ENCODE results near the gene CTSE. TPM values are rescaled to one million over a fixed set of nuclear protein-coding genes. Genes with fewer than 3 reads are reported as not detected.

CTSE gene
- total and polyA plus RNA-seq, 2 of the 13 experiments (the other 11 are each of a cell fraction or from before 2014, with no cell fraction given), result 0.50 to 0.69 TPM

DNA sequence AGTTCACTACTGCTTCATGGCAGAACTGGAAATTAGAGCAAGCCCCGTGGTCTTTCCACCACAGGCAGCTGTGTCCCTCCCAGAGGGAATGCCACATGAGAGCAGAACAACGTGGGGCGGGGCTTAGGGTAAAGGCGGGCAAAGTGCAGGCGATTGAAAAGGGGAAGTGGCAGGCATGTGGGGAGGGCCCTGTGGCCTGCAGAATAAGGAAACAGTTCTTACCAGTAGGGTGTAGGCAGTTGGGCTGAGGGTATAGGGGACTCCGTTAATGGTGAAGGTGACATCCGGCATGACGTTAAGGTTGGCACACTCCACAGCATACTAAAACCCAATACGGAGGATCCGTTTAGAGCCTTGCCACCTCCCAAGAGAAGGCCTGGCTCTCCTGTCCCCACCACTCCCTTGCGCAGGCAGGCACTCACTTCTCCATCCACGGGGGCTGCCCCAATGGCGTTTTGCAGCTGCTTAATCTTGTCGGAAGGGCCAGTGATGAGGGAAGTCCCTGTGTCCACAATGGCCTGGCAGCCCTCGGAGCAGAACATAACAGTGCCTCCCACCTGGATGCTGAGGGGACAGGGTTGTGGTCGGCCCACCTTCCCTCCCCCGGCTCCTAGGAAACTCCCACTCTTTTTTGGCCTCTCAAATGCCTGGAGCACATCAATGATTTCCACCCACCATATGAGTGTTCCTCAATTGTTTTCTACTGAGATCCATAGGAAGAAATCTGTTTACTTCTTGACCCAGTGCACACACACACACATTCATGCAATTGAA lies 11.4 kb downstream of the CTSE start (continued):
- TF ChIP-seq ZSCAN12 (CRISPR knock-in tag; IDR thresholded peaks at IDR 0.05) (no peak), CHCHD3 (CRISPR knock-in tag; IDR thresholded peaks at IDR 0.05) (no peak), ZNF275 (CRISPR knock-in tag; IDR thresholded peaks at IDR 0.05; ENCODE audit: borderline replicate concordance) (no peak), HNF1B (CRISPR knock-in tag; IDR thresholded peaks at IDR 0.05) (0 out of 2 replicates have a peak, but pooled peaks have one; percentile 24), SP5 (CRISPR knock-in tag; IDR thresholded peaks at IDR 0.05; ENCODE audit: borderline replicate concordance, low read depth) (0 out of 2 replicates have a peak, but pooled peaks have one; percentile 18), SALL1 (CRISPR knock-in tag; IDR thresholded peaks at IDR 0.05) (peak; percentile 17; the same call in 1 of the 2 replicates), HNRNPH1 (optimal IDR thresholded peaks at IDR 0.05; ENCODE audit: low read depth, low read length) (no peak), KDM4B (CRISPR knock-in tag; IDR thresholded peaks at IDR 0.05) (no peak), NFYB (CRISPR knock-in tag; IDR thresholded peaks at IDR 0.05) (no peak), TCF7 (IDR thresholded peaks at IDR 0.05; ENCODE audit: low read depth) (no peak), PATZ1 (CRISPR knock-in tag; IDR thresholded peaks at IDR 0.05) (0 out of 2 replicates have a peak, but pooled peaks have one; percentile 33), MED8 (CRISPR knock-in tag; IDR thresholded peaks at IDR 0.05; ENCODE audit: insufficient replicate concordance) (no peak), NCOA5 (CRISPR knock-in tag; IDR thresholded peaks at IDR 0.05) (no peak), SAP130 (CRISPR knock-in tag; IDR thresholded peaks at IDR 0.05; ENCODE audit: low read depth) (no peak), GATAD2A (CRISPR knock-in tag; IDR thresholded peaks at IDR 0.05) (no peak), EZH2 (conservative IDR thresholded peaks at IDR 0.05; ENCODE audit: low read depth, low read length) (no peak), ZFP36 (IDR thresholded peaks at IDR 0.05; ENCODE audit: borderline replicate concordance, low read depth, low read length, partially characterized antibody) (no peak)
- TF ChIP-seq, protein P1, sequence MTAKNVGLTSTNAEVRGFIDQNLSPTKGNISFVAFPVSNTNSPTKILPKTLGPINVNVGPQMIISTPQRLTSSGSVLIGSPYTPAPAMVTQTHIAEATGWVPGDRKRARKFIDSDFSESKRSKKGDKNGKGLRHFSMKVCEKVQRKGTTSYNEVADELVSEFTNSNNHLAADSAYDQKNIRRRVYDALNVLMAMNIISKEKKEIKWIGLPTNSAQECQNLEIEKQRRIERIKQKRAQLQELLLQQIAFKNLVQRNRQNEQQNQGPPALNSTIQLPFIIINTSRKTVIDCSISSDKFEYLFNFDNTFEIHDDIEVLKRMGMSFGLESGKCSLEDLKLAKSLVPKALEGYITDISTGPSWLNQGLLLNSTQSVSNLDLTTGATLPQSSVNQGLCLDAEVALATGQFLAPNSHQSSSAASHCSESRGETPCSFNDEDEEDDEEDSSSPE (CRISPR knock-in tag; IDR thresholded peaks at IDR 0.05), result peak; percentile 35; the same call in 1 of the 2 replicates
- TF ChIP-seq, protein P2, sequence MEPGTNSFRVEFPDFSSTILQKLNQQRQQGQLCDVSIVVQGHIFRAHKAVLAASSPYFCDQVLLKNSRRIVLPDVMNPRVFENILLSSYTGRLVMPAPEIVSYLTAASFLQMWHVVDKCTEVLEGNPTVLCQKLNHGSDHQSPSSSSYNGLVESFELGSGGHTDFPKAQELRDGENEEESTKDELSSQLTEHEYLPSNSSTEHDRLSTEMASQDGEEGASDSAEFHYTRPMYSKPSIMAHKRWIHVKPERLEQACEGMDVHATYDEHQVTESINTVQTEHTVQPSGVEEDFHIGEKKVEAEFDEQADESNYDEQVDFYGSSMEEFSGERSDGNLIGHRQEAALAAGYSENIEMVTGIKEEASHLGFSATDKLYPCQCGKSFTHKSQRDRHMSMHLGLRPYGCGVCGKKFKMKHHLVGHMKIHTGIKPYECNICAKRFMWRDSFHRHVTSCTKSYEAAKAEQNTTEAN (CRISPR knock-in tag; conservative IDR thresholded peaks at IDR 0.05), result no peak
- TF ChIP-seq, protein P3, sequence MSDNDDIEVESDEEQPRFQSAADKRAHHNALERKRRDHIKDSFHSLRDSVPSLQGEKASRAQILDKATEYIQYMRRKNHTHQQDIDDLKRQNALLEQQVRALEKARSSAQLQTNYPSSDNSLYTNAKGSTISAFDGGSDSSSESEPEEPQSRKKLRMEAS (IDR thresholded peaks at IDR 0.05), result 0 out of 2 replicates have a peak, but pooled peaks have one; percentile 39

Measured in HepG2 (cell line).